A673 (cell line): ENCODE data around the gene IMMP2L. TPM values are rescaled to one million over a fixed set of nuclear protein-coding genes. Genes with fewer than 3 reads are reported as not detected.

Experiments used
- BruUV-seq: library from RNA; stranded (reverse); fragments of 400-500 nt; replicated peaks from 2 replicates; lab custom pipeline; 2021; lab: Mats Ljungman, UMichigan
- CTCF ChIA-PET: fragments of 300-600 bp; sonication (Branson Sonifier 250); formaldehyde crosslinking; loops from one replicate; lab custom pipeline; 2022; ENCODE audit warnings: antibody characterized with exemption; lab: Charles Lee
- POLR2A ChIA-PET: fragments of 300-600 bp; sonication (Branson Sonifier 250); formaldehyde crosslinking; loops from one replicate; lab custom pipeline; 2022; ENCODE audit warnings: antibody characterized with exemption; ENCODE audit not compliant: low non-redundant PET; lab: Charles Lee
- DNase-seq: peaks from one replicate; pipeline ENCODE4 v3.0.0-alpha.2; 2015; ENCODE audit warnings: low spot score
- H3K27ac ChIP-seq: fragments of 200-600 bp; sonication (generic); 2 replicates; pipeline ENCODE4 v1.5.1; 2016; ENCODE audit warnings: mixed run types, low read depth, mild to moderate bottlenecking, mixed read lengths, antibody characterized with exemption, low read length; ENCODE audit not compliant: poor library complexity, severe bottlenecking
- H3K27me3 ChIP-seq: fragments of 200-600 bp; sonication (generic); replicated peaks from 2 replicates; pipeline ENCODE4 v1.6.1; 2017; ENCODE audit warnings: mixed run types, low read depth, mild to moderate bottlenecking, mixed read lengths, antibody characterized with exemption, low read length; ENCODE audit not compliant: insufficient read depth, poor library complexity
- H3K36me3 ChIP-seq: fragments of 200-600 bp; sonication (generic); 2 replicates; pipeline ENCODE4 v1.6.1; 2016; ENCODE audit warnings: mixed run types, mild to moderate bottlenecking, mixed read lengths, antibody characterized with exemption, low read length; ENCODE audit not compliant: insufficient read depth, poor library complexity, severe bottlenecking
- H3K4me1 ChIP-seq: fragments of 200-600 bp; sonication (generic); 2 replicates; pipeline ENCODE4 v1.6.1; 2017; ENCODE audit warnings: mixed run types, mild to moderate bottlenecking, mixed read lengths, antibody characterized with exemption, low read length; ENCODE audit not compliant: insufficient read depth, poor library complexity, severe bottlenecking
- H3K4me3 ChIP-seq: fragments of 200-600 bp; sonication (generic); 2 replicates; pipeline ENCODE4 v1.5.1; 2016; ENCODE audit warnings: low read depth, mixed run types, mild to moderate bottlenecking, mixed read lengths, low read length; ENCODE audit not compliant: poor library complexity, severe bottlenecking
- H3K9me3 ChIP-seq: fragments of 200-600 bp; sonication (generic); 2 replicates; pipeline ENCODE4 v1.6.1; 2016; ENCODE audit warnings: mixed run types, low read depth, mild to moderate bottlenecking, mixed read lengths, antibody characterized with exemption, low read length; ENCODE audit not compliant: poor library complexity, severe bottlenecking
- CTCF ChIP-seq: fragments of 300-800, 200-600 bp; sonication (generic); conservative IDR thresholded peaks from 2 replicates; pipeline ENCODE4 v1.5.1; 2017; ENCODE audit warnings: low read depth, mild to moderate bottlenecking, antibody characterized with exemption, low read length, moderate library complexity, mixed read lengths
- EZH2 ChIP-seq: fragments of 200-600 bp; sonication (generic); IDR thresholded peaks from 2 replicates; pipeline ENCODE4 v1.6.1; 2017; ENCODE audit warnings: borderline replicate concordance, low read depth, mild to moderate bottlenecking, mixed read lengths, antibody characterized with exemption, low read length; ENCODE audit not compliant: poor library complexity, severe bottlenecking
- intact Hi-C: fragments of 100-400 bp; cut with micrococcal nuclease; formaldehyde crosslinking; loops from one replicate; pipeline ENCODE4 v1.10.0; 2022; ENCODE audit not compliant: unreplicated experiment
- total RNA-seq: library from RNA; stranded (reverse); gene quantifications from 2 replicates; pipeline ENCODE4 v1.2.3, GENCODE V29; 2021

IMMP2L gene
- total RNA-seq, 1 experiment from 2014 or later = 10.0 TPM

GRCh38 chr7:111126987-111127386, 435.3 kb downstream of the IMMP2L start:
- CTCF ChIA-PET = no interaction called here
- H3K4me1 ChIP-seq = no peaks in the 10 kb centered on the region
- H3K9me3 ChIP-seq = no peaks in the 10 kb centered on the region
- no TSS peak for BruUV-seq
- DNase-seq = no peak
- intact Hi-C loops = no loop called here
- no peaks in the 10 kb centered on the region for H3K27me3 ChIP-seq
- no peaks in the 10 kb centered on the region for H3K36me3 ChIP-seq
- H3K4me3 ChIP-seq = no peak overlapping the region
- H3K27ac ChIP-seq = no peak overlapping the region
- POLR2A ChIA-PET = no interaction called here
- no peak for TF ChIP-seq EZH2
- no peak for TF ChIP-seq CTCF

- no peak for TF ChIP-seq CTCF
- TF ChIP-seq EZH2 = no peak
- H3K4me3 ChIP-seq = no peak overlapping the region
- ChIA-PET POLR2A (no interaction called here), CTCF (no interaction called here)
- no peaks in the 10 kb centered on the region for H3K36me3 ChIP-seq
- H3K4me1 ChIP-seq = no peaks in the 10 kb centered on the region
- no peaks in the 10 kb centered on the region for H3K9me3 ChIP-seq
- H3K27ac ChIP-seq = no peak overlapping the region
- H3K27me3 ChIP-seq = no peaks in the 10 kb centered on the region
- DNase-seq = no peak
- no TSS peak for BruUV-seq
- intact Hi-C loops = no loop called here
Measured at GRCh38 chr7:111115966-111116365, 446.3 kb downstream of the IMMP2L start.

GRCh38 chr7:111113263-111114017, 448.9 kb downstream of the IMMP2L start:
- peak; percentile 30 for DNase-seq
- no peaks in the 10 kb centered on the region for H3K9me3 ChIP-seq
- ChIA-PET CTCF (no interaction called here), POLR2A (no interaction called here)
- intact Hi-C loops = no loop called here
- H3K36me3 ChIP-seq = no peaks in the 10 kb centered on the region
- BruUV-seq = no TSS peak
- H3K4me1 ChIP-seq = no peaks in the 10 kb centered on the region
- H3K4me3 ChIP-seq = no peak overlapping the region
- no peaks in the 10 kb centered on the region for H3K27me3 ChIP-seq
- H3K27ac ChIP-seq = no peak overlapping the region
- TF ChIP-seq CTCF (no peak), EZH2 (no peak)
